ENCODE measurements around the gene CD2AP.

The CD2AP gene

DNA sequence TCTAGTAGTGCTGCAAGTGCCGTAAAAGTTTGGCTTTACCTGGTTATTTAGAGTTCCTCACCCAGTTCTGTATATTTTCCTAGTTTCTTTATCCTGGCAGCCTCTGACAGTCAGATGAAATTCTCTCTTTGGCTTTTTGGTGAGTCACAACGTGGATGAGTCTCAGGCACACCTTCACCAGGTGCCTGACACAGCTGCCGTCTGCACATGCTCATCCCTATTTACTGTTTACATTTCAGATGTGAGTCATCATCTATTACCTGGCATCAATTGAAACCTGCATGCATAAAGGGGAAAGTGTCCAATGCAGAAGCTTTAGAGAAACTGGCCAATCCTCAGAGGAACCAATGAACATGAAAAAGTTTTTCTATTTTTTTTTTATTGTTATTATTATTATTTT, 187.5 kb downstream of the CD2AP start:
- TF ChIP-seq, protein P1, sequence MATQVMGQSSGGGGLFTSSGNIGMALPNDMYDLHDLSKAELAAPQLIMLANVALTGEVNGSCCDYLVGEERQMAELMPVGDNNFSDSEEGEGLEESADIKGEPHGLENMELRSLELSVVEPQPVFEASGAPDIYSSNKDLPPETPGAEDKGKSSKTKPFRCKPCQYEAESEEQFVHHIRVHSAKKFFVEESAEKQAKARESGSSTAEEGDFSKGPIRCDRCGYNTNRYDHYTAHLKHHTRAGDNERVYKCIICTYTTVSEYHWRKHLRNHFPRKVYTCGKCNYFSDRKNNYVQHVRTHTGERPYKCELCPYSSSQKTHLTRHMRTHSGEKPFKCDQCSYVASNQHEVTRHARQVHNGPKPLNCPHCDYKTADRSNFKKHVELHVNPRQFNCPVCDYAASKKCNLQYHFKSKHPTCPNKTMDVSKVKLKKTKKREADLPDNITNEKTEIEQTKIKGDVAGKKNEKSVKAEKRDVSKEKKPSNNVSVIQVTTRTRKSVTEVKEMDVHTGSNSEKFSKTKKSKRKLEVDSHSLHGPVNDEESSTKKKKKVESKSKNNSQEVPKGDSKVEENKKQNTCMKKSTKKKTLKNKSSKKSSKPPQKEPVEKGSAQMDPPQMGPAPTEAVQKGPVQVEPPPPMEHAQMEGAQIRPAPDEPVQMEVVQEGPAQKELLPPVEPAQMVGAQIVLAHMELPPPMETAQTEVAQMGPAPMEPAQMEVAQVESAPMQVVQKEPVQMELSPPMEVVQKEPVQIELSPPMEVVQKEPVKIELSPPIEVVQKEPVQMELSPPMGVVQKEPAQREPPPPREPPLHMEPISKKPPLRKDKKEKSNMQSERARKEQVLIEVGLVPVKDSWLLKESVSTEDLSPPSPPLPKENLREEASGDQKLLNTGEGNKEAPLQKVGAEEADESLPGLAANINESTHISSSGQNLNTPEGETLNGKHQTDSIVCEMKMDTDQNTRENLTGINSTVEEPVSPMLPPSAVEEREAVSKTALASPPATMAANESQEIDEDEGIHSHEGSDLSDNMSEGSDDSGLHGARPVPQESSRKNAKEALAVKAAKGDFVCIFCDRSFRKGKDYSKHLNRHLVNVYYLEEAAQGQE (IDR thresholded peaks at IDR 0.05; ENCODE audit: insufficient replicate concordance, low read depth): no peak
- TF ChIP-seq, protein P2, sequence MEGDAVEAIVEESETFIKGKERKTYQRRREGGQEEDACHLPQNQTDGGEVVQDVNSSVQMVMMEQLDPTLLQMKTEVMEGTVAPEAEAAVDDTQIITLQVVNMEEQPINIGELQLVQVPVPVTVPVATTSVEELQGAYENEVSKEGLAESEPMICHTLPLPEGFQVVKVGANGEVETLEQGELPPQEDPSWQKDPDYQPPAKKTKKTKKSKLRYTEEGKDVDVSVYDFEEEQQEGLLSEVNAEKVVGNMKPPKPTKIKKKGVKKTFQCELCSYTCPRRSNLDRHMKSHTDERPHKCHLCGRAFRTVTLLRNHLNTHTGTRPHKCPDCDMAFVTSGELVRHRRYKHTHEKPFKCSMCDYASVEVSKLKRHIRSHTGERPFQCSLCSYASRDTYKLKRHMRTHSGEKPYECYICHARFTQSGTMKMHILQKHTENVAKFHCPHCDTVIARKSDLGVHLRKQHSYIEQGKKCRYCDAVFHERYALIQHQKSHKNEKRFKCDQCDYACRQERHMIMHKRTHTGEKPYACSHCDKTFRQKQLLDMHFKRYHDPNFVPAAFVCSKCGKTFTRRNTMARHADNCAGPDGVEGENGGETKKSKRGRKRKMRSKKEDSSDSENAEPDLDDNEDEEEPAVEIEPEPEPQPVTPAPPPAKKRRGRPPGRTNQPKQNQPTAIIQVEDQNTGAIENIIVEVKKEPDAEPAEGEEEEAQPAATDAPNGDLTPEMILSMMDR (IDR thresholded peaks at IDR 0.05; ENCODE audit: insufficient read depth, low read length): no peak
- TF ChIP-seq POLR2AphosphoS5 (IDR thresholded peaks at IDR 0.05; ENCODE audit: low read depth) (no peak), GABPA (IDR thresholded peaks at IDR 0.05; ENCODE audit: low read depth) (no peak), SPI1 (IDR thresholded peaks at IDR 0.05; ENCODE audit: borderline replicate concordance, low read depth) (no peak)
- Histone ChIP-seq H3K27me3 (ENCODE audit: insufficient read depth, poor library complexity, severe bottlenecking) (no peaks in the 10 kb centered on the region), H3K27ac (replicated peaks) (no peak overlapping the region), H3K4me3 (replicated peaks; ENCODE audit: insufficient read depth, low read length) (no peak overlapping the region)
- DNase-seq (ENCODE audit: low read depth in 1 of 2, low spot score in 1 of 2): no peak

DNA sequence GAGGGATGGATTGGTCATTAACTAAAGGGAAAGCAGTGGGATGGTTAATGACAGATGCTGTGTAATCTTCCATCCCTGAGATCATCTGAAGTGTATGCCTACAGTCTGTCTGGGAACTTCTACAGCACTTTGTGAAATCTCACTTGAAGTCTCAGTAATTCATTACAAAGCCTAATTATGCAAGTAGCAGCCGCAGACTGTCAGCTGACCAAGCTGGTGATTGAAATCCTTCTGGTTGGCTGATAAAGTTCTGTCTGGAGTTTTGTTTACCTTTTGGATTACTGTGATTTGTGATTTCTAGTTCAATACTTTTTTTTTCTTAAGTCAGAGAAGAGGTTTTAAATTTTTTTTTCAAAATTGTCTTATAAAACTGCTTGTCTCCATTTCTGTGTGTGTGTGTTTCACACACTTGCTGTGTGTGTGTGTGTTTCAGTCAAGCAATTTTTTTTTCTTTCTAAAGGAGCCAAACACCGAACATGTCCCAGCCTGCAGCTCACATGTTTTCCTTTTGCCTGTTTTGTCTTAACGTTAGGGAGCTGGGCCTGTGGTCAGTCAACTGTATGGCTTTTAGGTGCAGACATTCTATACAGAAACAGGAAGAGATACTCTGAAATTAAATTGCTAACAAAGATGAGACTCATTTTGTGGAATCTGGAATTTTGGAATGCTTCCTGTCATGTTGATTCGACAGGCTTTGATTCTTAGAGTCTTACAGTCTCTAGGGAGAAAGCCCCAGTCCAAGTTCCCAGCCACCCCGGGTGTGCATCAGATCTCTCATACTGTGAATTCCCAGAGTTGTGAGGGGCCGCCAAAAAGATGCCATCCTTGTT, 192.3 kb downstream of the CD2AP start:
- Histone ChIP-seq H3K27ac (replicated peaks) (no peak overlapping the region), H3K4me3 (replicated peaks; ENCODE audit: insufficient read depth, low read length) (no peak overlapping the region), H3K27me3 (ENCODE audit: insufficient read depth, poor library complexity, severe bottlenecking) (no peaks in the 10 kb centered on the region)
- no peak for DNase-seq (ENCODE audit: low read depth in 1 of 2, low spot score in 1 of 2)
- TF ChIP-seq POLR2AphosphoS5 (IDR thresholded peaks at IDR 0.05; ENCODE audit: low read depth) (no peak), SPI1 (IDR thresholded peaks at IDR 0.05; ENCODE audit: borderline replicate concordance, low read depth) (no peak), GABPA (IDR thresholded peaks at IDR 0.05; ENCODE audit: low read depth) (no peak)
- TF ChIP-seq, protein P2 (IDR thresholded peaks at IDR 0.05; ENCODE audit: insufficient read depth, low read length): no peak
- TF ChIP-seq, protein P1 (IDR thresholded peaks at IDR 0.05; ENCODE audit: insufficient replicate concordance, low read depth): no peak

DNA sequence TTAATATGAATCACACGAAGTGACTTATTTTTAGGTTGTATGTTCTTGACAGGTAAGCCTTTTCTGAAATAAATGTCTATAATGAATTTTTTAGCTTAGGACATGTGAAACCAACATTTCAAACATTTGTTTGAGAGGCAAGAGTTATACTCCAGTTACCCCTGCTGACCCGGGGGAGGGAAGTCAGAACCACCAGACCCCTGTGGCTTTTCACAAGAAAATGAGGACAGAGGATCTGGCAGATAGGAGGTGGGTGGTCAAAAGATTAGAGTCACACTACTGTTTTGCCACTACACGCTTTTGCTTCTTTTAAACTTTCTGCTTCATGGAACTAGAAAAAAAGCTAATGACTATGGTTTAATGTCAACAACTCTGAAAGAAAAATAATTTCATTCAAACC, 193.3 kb downstream of the CD2AP start:
- Histone ChIP-seq H3K27ac (replicated peaks) (no peak overlapping the region), H3K27me3 (ENCODE audit: insufficient read depth, poor library complexity, severe bottlenecking) (no peaks in the 10 kb centered on the region), H3K4me3 (replicated peaks; ENCODE audit: insufficient read depth, low read length) (no peak overlapping the region)
- TF ChIP-seq, protein P1 (IDR thresholded peaks at IDR 0.05; ENCODE audit: insufficient replicate concordance, low read depth): no peak
- no peak for TF ChIP-seq POLR2AphosphoS5 (IDR thresholded peaks at IDR 0.05; ENCODE audit: low read depth)
- TF ChIP-seq, protein P2 (IDR thresholded peaks at IDR 0.05; ENCODE audit: insufficient read depth, low read length): no peak
- no peak for TF ChIP-seq SPI1 (IDR thresholded peaks at IDR 0.05; ENCODE audit: borderline replicate concordance, low read depth)
- TF ChIP-seq GABPA (IDR thresholded peaks at IDR 0.05; ENCODE audit: low read depth): no peak
- no peak for DNase-seq (ENCODE audit: low read depth in 1 of 2, low spot score in 1 of 2)

Measured in HL-60 (cell line).